Endothelial cell of umbilical vein (primary cell): Measurements from ENCODE around the gene CTPS1.

Experiments used
- CTCF ChIP-seq, 2 donors: IDR thresholded peaks; 1 replicate in 1 of 2; 2 replicates in 1 of 2; pipeline ENCODE4 v1.5.1; 2011; ENCODE audit warnings: low read length in 2 of 2, mild to moderate bottlenecking in 2 of 2, moderate library complexity in 2 of 2, control low read depth in 1 of 2, inconsistent platforms in 1 of 2, low read depth in 1 of 2; ENCODE audit not compliant: insufficient read depth in 1 of 2; ENCODE audit errors: extremely low read depth in 1 of 2
- EZH2 ChIP-seq: IDR thresholded peaks from 2 replicates; pipeline ENCODE4 v1.6.1; 2012; ENCODE audit warnings: borderline replicate concordance, low read depth, mild to moderate bottlenecking, moderate library complexity, low read length, inconsistent platforms; ENCODE audit not compliant: severe bottlenecking
- FOS ChIP-seq: IDR thresholded peaks from 2 replicates; pipeline ENCODE4 v1.6.1; 2011; ENCODE audit warnings: mild to moderate bottlenecking, low read length, moderate library complexity, borderline replicate concordance; ENCODE audit not compliant: insufficient read depth
- GATA2 ChIP-seq: IDR thresholded peaks from 2 replicates; pipeline ENCODE4 v1.7.0; 2011; ENCODE audit warnings: low read depth, mild to moderate bottlenecking, moderate library complexity, mixed read lengths, low read length; ENCODE audit not compliant: insufficient read length, insufficient read depth
- JUN ChIP-seq: IDR thresholded peaks from 2 replicates; pipeline ENCODE4 v1.6.1; 2011; ENCODE audit warnings: borderline replicate concordance, low read depth; ENCODE audit not compliant: insufficient read length, insufficient read depth
- MAX ChIP-seq: IDR thresholded peaks from 2 replicates; pipeline ENCODE4 v1.6.1; 2011; ENCODE audit not compliant: insufficient read depth, insufficient read length
- MYC ChIP-seq: IDR thresholded peaks from one replicate; pipeline ENCODE4 v1.6.1; 2011; ENCODE audit warnings: mild to moderate bottlenecking, low read depth, low read length
- POLR2A ChIP-seq: IDR thresholded peaks from 2 replicates; pipeline ENCODE4 v1.6.1; 2012; ENCODE audit warnings: low read depth, mild to moderate bottlenecking, control low read depth, low read length
- POLR2AphosphoS5 ChIP-seq: IDR thresholded peaks from 2 replicates; pipeline ENCODE4 v1.6.1; 2012; ENCODE audit warnings: low read depth, mild to moderate bottlenecking, control low read depth, low read length, moderate library complexity; ENCODE audit not compliant: insufficient read depth

DNA sequence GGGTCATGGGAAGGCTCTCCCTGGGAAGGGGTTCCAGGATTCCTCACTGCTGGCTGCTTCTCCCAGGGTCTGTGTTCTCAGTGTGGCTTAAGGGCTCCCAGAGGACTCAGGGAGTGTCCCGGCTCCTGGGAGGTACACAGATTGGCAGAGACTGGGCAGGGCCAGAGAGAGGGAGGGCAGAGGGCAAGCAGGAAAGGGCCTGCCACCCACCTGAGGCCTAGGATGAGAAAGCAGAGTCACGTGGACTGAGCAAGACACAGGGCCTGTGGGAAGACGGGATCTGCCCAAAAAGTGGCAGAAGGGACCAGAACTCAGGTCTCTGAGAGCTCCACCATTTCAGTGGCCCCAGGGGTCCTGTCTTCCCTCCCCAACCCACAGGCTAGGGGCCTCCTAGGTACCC is 41.2 kb downstream of the CTPS1 start:
- TF ChIP-seq EZH2 (no peak), POLR2A (no peak), POLR2AphosphoS5 (no peak), CTCF (IDR thresholded peaks at IDR 0.05; ENCODE audit: extremely low read depth in 1 of 2, insufficient read depth in 1 of 2, low read depth in 1 of 2, low read length in 2 of 2) (no peak), MAX (no peak), GATA2 (no peak), MYC (no peak), JUN (no peak), FOS (no peak)
